Neural cell (in vitro differentiated cells): ENCODE measurements around the gene ATP23. TPM values are rescaled to one million over a fixed set of nuclear protein-coding genes. Genes with fewer than 3 reads are reported as not detected.

ENCODE experiments used
- H2AFZ ChIP-seq: fragments of 200-600, 300-800 bp; sonication (generic), shearing (Covaris generic); 2 replicates; pipeline ENCODE4 v1.6.0; 2014; ENCODE audit warnings: low read depth, mild to moderate bottlenecking, antibody characterized with exemption, low read length, moderate library complexity
- H3F3A ChIP-seq: fragments of 200-600 bp; shearing (Covaris generic); 2 replicates; pipeline ENCODE4 v1.6.1; 2016; ENCODE audit warnings: mild to moderate bottlenecking, moderate library complexity, mixed read lengths, antibody characterized with exemption, low read length; ENCODE audit not compliant: insufficient read depth, poor library complexity, severe bottlenecking
- H3K27ac ChIP-seq: fragments of 200-600, 300-800 bp; sonication (generic), shearing (Covaris generic); 2 replicates; pipeline ENCODE4 v1.5.1; 2014; ENCODE audit warnings: mild to moderate bottlenecking, low read length, moderate library complexity
- H3K27me3 ChIP-seq: fragments of 300-800, 200-600 bp; sonication (generic), shearing (Covaris generic); 2 replicates; pipeline ENCODE4 v1.6.0; 2014; ENCODE audit warnings: mild to moderate bottlenecking, low read depth, low read length, moderate library complexity; ENCODE audit not compliant: insufficient read depth
- H3K36me3 ChIP-seq: fragments of 300-800, 200-600 bp; sonication (generic), shearing (Covaris generic); 2 replicates; pipeline ENCODE4 v1.5.1; 2014; ENCODE audit warnings: mild to moderate bottlenecking, antibody characterized with exemption, low read length, moderate library complexity; ENCODE audit not compliant: insufficient read depth
- H3K4me2 ChIP-seq: fragments of 300-800, 200-600 bp; sonication (generic), shearing (Covaris generic); 2 replicates; pipeline ENCODE4 v1.6.0; 2014; ENCODE audit warnings: mild to moderate bottlenecking, low read length
- H3K4me3 ChIP-seq: fragments of 300-800, 200-600 bp; sonication (generic), shearing (Covaris generic); 2 replicates; pipeline ENCODE4 v1.5.1; 2014; ENCODE audit warnings: mild to moderate bottlenecking, low read length, moderate library complexity
- H3K79me2 ChIP-seq: fragments of 200-600 bp; shearing (Covaris generic); replicated peaks from 2 replicates; pipeline ENCODE4 v1.6.0; 2014; ENCODE audit warnings: mild to moderate bottlenecking, low read length, moderate library complexity; ENCODE audit not compliant: insufficient read depth
- H3K9ac ChIP-seq: fragments of 300-800, 200-600 bp; sonication (generic), shearing (Covaris generic); 2 replicates; pipeline ENCODE4 v1.6.1; 2016; ENCODE audit warnings: mild to moderate bottlenecking, low read length, mixed read lengths
- H3K9me2 ChIP-seq: fragments of 200-600 bp; shearing (Covaris generic); 2 replicates; pipeline ENCODE4 v1.6.1; 2016; ENCODE audit warnings: mild to moderate bottlenecking, low read length, mixed read lengths; ENCODE audit not compliant: insufficient read depth
- H3K9me3 ChIP-seq: fragments of 200-600, 300-800 bp; sonication (generic), shearing (Covaris generic); 2 replicates; pipeline ENCODE4 v1.6.1; 2016; ENCODE audit warnings: mild to moderate bottlenecking, mixed run types, low read length, moderate library complexity, mixed read lengths
- H4K20me1 ChIP-seq: fragments of 200-600 bp; shearing (Covaris generic); 2 replicates; pipeline ENCODE4 v1.6.1; 2016; ENCODE audit warnings: mild to moderate bottlenecking, mixed run types; ENCODE audit not compliant: insufficient read depth
- EP300 ChIP-seq: fragments of 450-650 bp; conservative IDR thresholded peaks from 2 replicates; pipeline ENCODE4 v1.6.1; 2014; ENCODE audit warnings: antibody characterized with exemption, mild to moderate bottlenecking, moderate library complexity; ENCODE audit not compliant: poor library complexity, severe bottlenecking
- EZH2 ChIP-seq: fragments of 200-600, 300-800 bp; shearing (Covaris generic), sonication (generic); IDR thresholded peaks from 2 replicates; pipeline ENCODE4 v1.6.1; 2014; ENCODE audit warnings: antibody characterized with exemption, low read length, borderline replicate concordance, mild to moderate bottlenecking; ENCODE audit not compliant: insufficient read depth, poor library complexity, severe bottlenecking
- MXI1 ChIP-seq: fragments of 450-650 bp; conservative IDR thresholded peaks from 2 replicates; pipeline ENCODE4 v1.6.1; 2014; ENCODE audit warnings: antibody characterized with exemption, mild to moderate bottlenecking; ENCODE audit not compliant: poor library complexity, severe bottlenecking
- POLR2AphosphoS5 ChIP-seq: IDR thresholded peaks from 2 replicates; pipeline ENCODE4 v1.6.1; 2012
- RAD21 ChIP-seq: fragments of 450-650 bp; conservative IDR thresholded peaks from 2 replicates; pipeline ENCODE4 v1.6.1; 2014; ENCODE audit warnings: antibody characterized with exemption, mild to moderate bottlenecking, moderate library complexity
- REST ChIP-seq: IDR thresholded peaks from 2 replicates; pipeline ENCODE4 v1.6.1; 2012; ENCODE audit warnings: borderline replicate concordance
- SMC3 ChIP-seq: fragments of 450-650 bp; conservative IDR thresholded peaks from 2 replicates; pipeline ENCODE4 v1.6.1; 2014; ENCODE audit warnings: antibody characterized with exemption, mild to moderate bottlenecking, moderate library complexity; ENCODE audit not compliant: poor library complexity
- TAF1 ChIP-seq: IDR thresholded peaks from 2 replicates; pipeline ENCODE4 v1.6.1; 2012; ENCODE audit warnings: low read depth
- polyA plus RNA-seq: library from polyadenylated mRNA; depleted of rRNA; stranded (reverse); fragments of >200 nt; gene quantifications from 2 replicates; pipeline ENCODE4 v1.2.3, GENCODE V29; 2014

The ATP23 gene
- polyA plus RNA-seq, 1 donor from 2014 or later: 5.7 TPM

- H2AFZ ChIP-seq: no peak overlapping the region
- H3K4me2 ChIP-seq: no peak overlapping the region
- H3K27ac ChIP-seq: no peak overlapping the region
Observed at GRCh38 chr12:57907281-57907680, 34.1 kb upstream of the ATP23 start.

GRCh38 chr12:57908511-57908910 lies 32.9 kb upstream of the ATP23 start:
- Histone ChIP-seq H4K20me1 (no peaks in the 10 kb centered on the region), H3F3A (no peaks in the 10 kb centered on the region), H3K27me3 (no peaks in the 10 kb centered on the region), H3K9me2 (no peaks in the 10 kb centered on the region), H3K36me3 (no peaks in the 10 kb centered on the region), H3K9ac (no peak overlapping the region), H3K9me3 (no peaks in the 10 kb centered on the region), H3K79me2 (no peaks in the 10 kb centered on the region), H2AFZ (no peak overlapping the region), H3K4me3 (no peak overlapping the region), H3K27ac (no peak overlapping the region), H3K4me2 (no peak overlapping the region)
- TF ChIP-seq EP300 (no peak), POLR2AphosphoS5 (no peak), RAD21 (no peak), REST (no peak), EZH2 (no peak)

More at GRCh38 chr12:57907281-57907680, 34.1 kb upstream of the ATP23 start:
- Histone ChIP-seq H3K79me2 (no peaks in the 10 kb centered on the region), H3K4me3 (no peak overlapping the region), H3K9me2 (no peaks in the 10 kb centered on the region), H3K9ac (no peak overlapping the region), H4K20me1 (no peaks in the 10 kb centered on the region), H3K27me3 (no peaks in the 10 kb centered on the region), H3K9me3 (no peaks in the 10 kb centered on the region), H3F3A (no peaks in the 10 kb centered on the region), H3K36me3 (no peaks in the 10 kb centered on the region)
- TF ChIP-seq EP300: no peak
- TF ChIP-seq RAD21: no peak

DNA sequence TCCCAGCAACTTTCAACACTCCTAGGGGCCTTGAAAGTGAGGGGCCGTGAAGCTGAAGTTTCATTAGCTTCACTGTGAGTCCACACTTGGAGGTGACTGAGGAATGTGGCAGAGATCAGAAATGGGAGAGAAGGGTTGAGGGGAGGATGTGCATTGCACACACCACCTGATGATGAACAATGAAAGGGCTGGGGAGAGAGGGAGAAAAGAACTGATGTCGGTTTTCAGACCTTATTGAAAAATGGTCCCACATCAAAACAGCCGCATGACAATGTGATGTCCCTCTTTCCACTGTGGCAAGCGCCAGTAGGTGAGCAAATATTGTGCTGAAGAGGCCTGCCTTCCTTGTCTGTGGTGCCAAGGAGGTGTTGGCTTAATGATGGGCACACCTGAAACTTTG lies 32.3 kb upstream of the ATP23 start:
- no peaks in the 10 kb centered on the region for H3K9me3 ChIP-seq
- H4K20me1 ChIP-seq: no peaks in the 10 kb centered on the region
- no peaks in the 10 kb centered on the region for H3K9me2 ChIP-seq
- H3K27me3 ChIP-seq: no peaks in the 10 kb centered on the region
- no peak overlapping the region for H3K4me3 ChIP-seq
- no peak overlapping the region for H2AFZ ChIP-seq
- no peak overlapping the region for H3K9ac ChIP-seq
- no peak overlapping the region for H3K4me2 ChIP-seq
- TF ChIP-seq MXI1 (no peak), SMC3 (no peak), TAF1 (no peak), EZH2 (no peak), REST (no peak), POLR2AphosphoS5 (no peak), RAD21 (no peak)
- H3K79me2 ChIP-seq: no peaks in the 10 kb centered on the region
- H3K27ac ChIP-seq: no peak overlapping the region
- no peaks in the 10 kb centered on the region for H3K36me3 ChIP-seq
- no peaks in the 10 kb centered on the region for H3F3A ChIP-seq
